GM19455 (cell line): ENCODE measurements around the gene IQSEC2.
A peak's percentile ranks its signal among the peaks of the same experiment; 100 is the strongest.

Experiments used
- ATAC-seq: cut with Tn5 transposase; IDR thresholded peaks from one replicate; pipeline ENCODE4 v1.9.1; 2021; ENCODE audit not compliant: unreplicated experiment

IQSEC2 gene

GRCh38 chrX:53249408-53250042, 31.9 kb downstream of the IQSEC2 start:
- no peak for ATAC-seq

GRCh38 chrX:53247928-53248327, 33.5 kb downstream of the IQSEC2 start:
- ATAC-seq: no peak

- no peak for ATAC-seq
Observed at GRCh38 chrX:53246231-53246630, 35.2 kb downstream of the IQSEC2 start.

- ATAC-seq: no peak
Observed at GRCh38 chrX:53244610-53245009, 36.8 kb downstream of the IQSEC2 start.

- no peak for ATAC-seq
Observed at GRCh38 chrX:53242310-53242709, 39.1 kb downstream of the IQSEC2 start.

GRCh38 chrX:53241558-53241957, 39.8 kb downstream of the IQSEC2 start:
- ATAC-seq: no peak

GRCh38 chrX:53239474-53239873, 41.9 kb downstream of the IQSEC2 start:
- no peak for ATAC-seq

GRCh38 chrX:53237056-53237455, 44.3 kb downstream of the IQSEC2 start:
- no peak for ATAC-seq

- no peak for ATAC-seq
Observed at GRCh38 chrX:53236025-53236679, 45.2 kb downstream of the IQSEC2 start.

GRCh38 chrX:53235566-53235965, 45.8 kb downstream of the IQSEC2 start:
- no peak for ATAC-seq

GRCh38 chrX:53234484-53234883, 46.9 kb downstream of the IQSEC2 start:
- ATAC-seq: no peak

- ATAC-seq: no peak
Observed at GRCh38 chrX:53233536-53233935, 47.8 kb downstream of the IQSEC2 start.

GRCh38 chrX:53230116-53230515, 51.3 kb downstream of the IQSEC2 start:
- no peak for ATAC-seq

- no peak for ATAC-seq
Observed at GRCh38 chrX:53227224-53227765, 54.1 kb downstream of the IQSEC2 start.

- ATAC-seq: peak; percentile 80
Observed at GRCh38 chrX:53224860-53225797, 56.3 kb downstream of the IQSEC2 start, which contains the start of gene KDM5C. Gene KDM5C (minus strand): TSS chrX:53225207. CDS start chrX:53224889, 318 bp downstream.

- ATAC-seq: no peak
Observed at GRCh38 chrX:53223955-53224859, 57.2 kb downstream of the IQSEC2 start.

- no peak for ATAC-seq
Observed at GRCh38 chrX:53223068-53223693, 58.2 kb downstream of the IQSEC2 start.
